OCI-LY7 (cell line): Measurements from ENCODE around the gene AXDND1.

Experiments
- CTCF ChIP-seq: fragments of 200-600 bp; sonication (generic); conservative IDR thresholded peaks from 2 replicates; pipeline ENCODE4 v1.5.1; 2014; ENCODE audit warnings: mild to moderate bottlenecking, antibody characterized with exemption, low read length, moderate library complexity, mixed read lengths
- EZH2phosphoT487 ChIP-seq: fragments of 200-600 bp; sonication (generic); IDR thresholded peaks from 2 replicates; pipeline ENCODE4 v1.6.1; 2018; ENCODE audit warnings: low read depth, borderline replicate concordance, mild to moderate bottlenecking, mixed run types, antibody characterized with exemption, low read length, moderate library complexity, mixed read lengths

- TF ChIP-seq CTCF = no peak
- TF ChIP-seq EZH2phosphoT487 = no peak
Observed at GRCh38 chr1:179341943-179342547, 23.7 kb upstream of the AXDND1 start.
